Measurements from ENCODE around the gene NTM. TPM values are rescaled to one million over a fixed set of nuclear protein-coding genes. Genes with fewer than 3 reads are reported as not detected.

The NTM gene
- total RNA-seq, 1 experiment from 2014 or later: 8.6 TPM

DNA sequence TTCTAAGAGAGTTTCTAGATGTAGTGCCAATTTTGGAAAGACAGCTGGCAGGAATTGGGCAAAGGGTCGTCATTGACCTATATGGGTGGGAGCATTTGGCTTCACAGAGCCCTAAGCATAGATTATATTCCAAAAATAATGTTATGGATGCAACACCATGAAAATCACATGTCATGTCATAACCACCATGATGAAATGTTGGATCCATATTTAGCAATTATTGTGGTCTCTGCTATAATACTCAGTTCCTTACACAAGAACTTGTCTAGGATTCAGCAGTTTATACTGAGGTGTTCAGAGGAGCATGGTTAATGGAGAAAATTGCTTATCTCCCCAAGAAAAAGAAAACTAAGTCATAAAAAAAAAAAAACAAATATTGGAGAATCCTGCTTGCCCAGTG, 31.6 kb downstream of the NTM start:
- no peak for DNase-seq (ENCODE audit: low spot score)
- intact Hi-C loops (cut with micrococcal nuclease; ENCODE audit: unreplicated experiment): no loop called here
- BruUV-seq (replicated peaks): no TSS peak
- ChIA-PET POLR2A (ENCODE audit: low non-redundant PET) (no interaction called here), CTCF (no interaction called here)
- Histone ChIP-seq H3K27me3 (replicated peaks; ENCODE audit: insufficient read depth, low read depth, low read length, poor library complexity) (peaks cover 31% of the 10 kb centered on the region), H3K4me3 (ENCODE audit: low read depth, low read length, poor library complexity, severe bottlenecking) (no peak overlapping the region), H3K36me3 (ENCODE audit: insufficient read depth, low read length, poor library complexity, severe bottlenecking) (no peaks in the 10 kb centered on the region), H3K27ac (ENCODE audit: low read depth, low read length, poor library complexity, severe bottlenecking) (no peak overlapping the region), H3K9me3 (ENCODE audit: low read depth, low read length, poor library complexity, severe bottlenecking) (no peaks in the 10 kb centered on the region), H3K4me1 (ENCODE audit: insufficient read depth, low read length, poor library complexity, severe bottlenecking) (no peaks in the 10 kb centered on the region)
- TF ChIP-seq EZH2 (IDR thresholded peaks at IDR 0.05; ENCODE audit: borderline replicate concordance, low read depth, low read length, poor library complexity, severe bottlenecking): no peak
- TF ChIP-seq, protein P1, sequence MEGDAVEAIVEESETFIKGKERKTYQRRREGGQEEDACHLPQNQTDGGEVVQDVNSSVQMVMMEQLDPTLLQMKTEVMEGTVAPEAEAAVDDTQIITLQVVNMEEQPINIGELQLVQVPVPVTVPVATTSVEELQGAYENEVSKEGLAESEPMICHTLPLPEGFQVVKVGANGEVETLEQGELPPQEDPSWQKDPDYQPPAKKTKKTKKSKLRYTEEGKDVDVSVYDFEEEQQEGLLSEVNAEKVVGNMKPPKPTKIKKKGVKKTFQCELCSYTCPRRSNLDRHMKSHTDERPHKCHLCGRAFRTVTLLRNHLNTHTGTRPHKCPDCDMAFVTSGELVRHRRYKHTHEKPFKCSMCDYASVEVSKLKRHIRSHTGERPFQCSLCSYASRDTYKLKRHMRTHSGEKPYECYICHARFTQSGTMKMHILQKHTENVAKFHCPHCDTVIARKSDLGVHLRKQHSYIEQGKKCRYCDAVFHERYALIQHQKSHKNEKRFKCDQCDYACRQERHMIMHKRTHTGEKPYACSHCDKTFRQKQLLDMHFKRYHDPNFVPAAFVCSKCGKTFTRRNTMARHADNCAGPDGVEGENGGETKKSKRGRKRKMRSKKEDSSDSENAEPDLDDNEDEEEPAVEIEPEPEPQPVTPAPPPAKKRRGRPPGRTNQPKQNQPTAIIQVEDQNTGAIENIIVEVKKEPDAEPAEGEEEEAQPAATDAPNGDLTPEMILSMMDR (conservative IDR thresholded peaks at IDR 0.05; ENCODE audit: low read depth, low read length): no peak

DNA sequence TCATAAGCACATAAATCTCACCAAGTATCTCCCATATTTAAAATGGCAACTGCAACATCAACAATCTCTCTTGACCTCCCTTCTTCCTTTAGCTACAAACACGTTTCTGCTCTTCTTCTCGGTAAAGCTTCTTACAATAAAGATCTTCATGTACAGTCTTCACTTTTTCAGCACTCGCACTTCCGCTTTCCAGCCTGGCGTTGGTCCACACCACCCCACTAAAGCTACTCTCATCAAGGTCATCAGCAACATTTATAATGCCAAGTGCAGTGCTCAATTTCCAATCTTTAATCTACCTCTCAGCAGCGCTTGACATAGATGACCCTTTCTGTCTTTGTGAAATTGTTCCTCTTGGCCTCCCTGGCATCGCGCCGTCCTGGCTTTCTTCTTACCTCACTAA, 33.6 kb downstream of the NTM start:
- Histone ChIP-seq H3K9me3 (ENCODE audit: low read depth, low read length, poor library complexity, severe bottlenecking) (no peaks in the 10 kb centered on the region), H3K27ac (ENCODE audit: low read depth, low read length, poor library complexity, severe bottlenecking) (no peak overlapping the region), H3K4me1 (ENCODE audit: insufficient read depth, low read length, poor library complexity, severe bottlenecking) (no peaks in the 10 kb centered on the region), H3K36me3 (ENCODE audit: insufficient read depth, low read length, poor library complexity, severe bottlenecking) (no peaks in the 10 kb centered on the region), H3K27me3 (replicated peaks; ENCODE audit: insufficient read depth, low read depth, low read length, poor library complexity) (peaks cover 29% of the 10 kb centered on the region), H3K4me3 (ENCODE audit: low read depth, low read length, poor library complexity, severe bottlenecking) (no peak overlapping the region)
- intact Hi-C loops (cut with micrococcal nuclease; ENCODE audit: unreplicated experiment): no loop called here
- BruUV-seq (replicated peaks): no TSS peak
- ChIA-PET POLR2A (ENCODE audit: low non-redundant PET) (no interaction called here), CTCF (no interaction called here)
- no peak for DNase-seq (ENCODE audit: low spot score)
- TF ChIP-seq, protein P1 (conservative IDR thresholded peaks at IDR 0.05; ENCODE audit: low read depth, low read length): no peak
- TF ChIP-seq EZH2 (IDR thresholded peaks at IDR 0.05; ENCODE audit: borderline replicate concordance, low read depth, low read length, poor library complexity, severe bottlenecking): no peak

DNA sequence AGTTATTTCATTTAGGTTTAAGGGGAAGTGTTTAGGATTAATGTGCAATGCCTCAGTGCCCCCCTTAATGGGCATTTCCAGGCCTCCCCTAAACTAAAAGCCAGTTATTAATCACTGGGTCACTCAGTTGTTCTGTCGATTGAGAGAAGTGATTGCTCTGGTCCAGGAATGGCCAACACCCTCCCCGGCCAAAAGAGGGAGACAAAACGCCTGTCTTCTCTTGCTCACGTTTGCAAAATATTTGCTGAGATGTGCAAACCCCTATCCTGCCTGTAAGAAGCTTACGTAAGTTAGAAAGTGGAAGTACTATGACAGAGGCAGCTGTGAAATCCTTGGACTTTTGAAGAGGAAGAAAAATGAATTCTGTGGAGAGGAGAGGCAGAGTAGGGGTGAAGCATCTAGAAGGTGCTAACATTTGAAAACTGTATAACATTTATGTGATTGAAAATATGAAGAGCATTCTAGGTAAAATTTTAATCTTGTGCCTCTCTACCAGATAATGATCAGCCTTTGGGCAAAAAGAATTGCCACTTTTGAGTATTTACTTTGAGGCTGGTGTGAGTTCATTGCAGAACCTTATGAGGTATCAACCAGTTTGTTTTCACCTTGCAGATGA, 37.7 kb downstream of the NTM start:
- no TSS peak for BruUV-seq (replicated peaks)
- Histone ChIP-seq H3K9me3 (ENCODE audit: low read depth, low read length, poor library complexity, severe bottlenecking) (no peaks in the 10 kb centered on the region), H3K4me3 (ENCODE audit: low read depth, low read length, poor library complexity, severe bottlenecking) (no peak overlapping the region), H3K4me1 (ENCODE audit: insufficient read depth, low read length, poor library complexity, severe bottlenecking) (no peaks in the 10 kb centered on the region), H3K27me3 (replicated peaks; ENCODE audit: insufficient read depth, low read depth, low read length, poor library complexity) (peaks cover 44% of the 10 kb centered on the region), H3K27ac (ENCODE audit: low read depth, low read length, poor library complexity, severe bottlenecking) (no peak overlapping the region), H3K36me3 (ENCODE audit: insufficient read depth, low read length, poor library complexity, severe bottlenecking) (no peaks in the 10 kb centered on the region)
- CTCF ChIA-PET: no interaction called here
- POLR2A ChIA-PET (ENCODE audit: low non-redundant PET): no interaction called here
- intact Hi-C loops (cut with micrococcal nuclease; ENCODE audit: unreplicated experiment): no loop called here
- TF ChIP-seq, protein P1 (conservative IDR thresholded peaks at IDR 0.05; ENCODE audit: low read depth, low read length): peak; percentile 66
- no peak for TF ChIP-seq EZH2 (IDR thresholded peaks at IDR 0.05; ENCODE audit: borderline replicate concordance, low read depth, low read length, poor library complexity, severe bottlenecking)
- DNase-seq (ENCODE audit: low spot score): peak; percentile 51
